Measurements from ENCODE around the gene PRADC1.

The PRADC1 gene

GRCh38 chr2:73259276-73259675 is 26.2 kb upstream of the PRADC1 start:
- in situ Hi-C loops (cut with MboI; ENCODE audit: low sequenced_read_pairs), result no loop called here

- in situ Hi-C loops (cut with MboI; ENCODE audit: low sequenced_read_pairs), result no loop called here
These were observed 25.8 kb upstream of the PRADC1 start for GRCh38 chr2:73258913-73259215.

GRCh38 chr2:73258186-73258912 is 25.3 kb upstream of the PRADC1 start:
- in situ Hi-C loops (cut with MboI; ENCODE audit: low sequenced_read_pairs), result no loop called here

- in situ Hi-C loops (cut with MboI; ENCODE audit: low sequenced_read_pairs), result no loop called here
These were observed 24.5 kb upstream of the PRADC1 start for GRCh38 chr2:73257425-73258125.

GRCh38 chr2:73257021-73257420 is 24.0 kb upstream of the PRADC1 start:
- in situ Hi-C loops (cut with MboI; ENCODE audit: low sequenced_read_pairs), result no loop called here

- in situ Hi-C loops (cut with MboI; ENCODE audit: low sequenced_read_pairs), result no loop called here
These were observed 23.5 kb upstream of the PRADC1 start for GRCh38 chr2:73256618-73256922.

GRCh38 chr2:73255907-73256617 is 23.0 kb upstream of the PRADC1 start:
- in situ Hi-C loops (cut with MboI; ENCODE audit: low sequenced_read_pairs), result no loop called here

- in situ Hi-C loops (cut with MboI; ENCODE audit: low sequenced_read_pairs), result no loop called here
These were observed 22.1 kb upstream of the PRADC1 start for GRCh38 chr2:73255007-73255644.

GRCh38 chr2:73254343-73255006 is 21.4 kb upstream of the PRADC1 start:
- in situ Hi-C loops (cut with MboI; ENCODE audit: low sequenced_read_pairs), result no loop called here

- in situ Hi-C loops (cut with MboI; ENCODE audit: low sequenced_read_pairs), result no loop called here
These were observed 20.9 kb upstream of the PRADC1 start for GRCh38 chr2:73253901-73254300.

GRCh38 chr2:73253400-73253799 is 20.4 kb upstream of the PRADC1 start:
- in situ Hi-C loops (cut with MboI; ENCODE audit: low sequenced_read_pairs), result no loop called here

- in situ Hi-C loops (cut with MboI; ENCODE audit: low sequenced_read_pairs), result no loop called here
These were observed 19.4 kb upstream of the PRADC1 start for GRCh38 chr2:73252238-73253027.

GRCh38 chr2:73250872-73251846 is 18.1 kb upstream of the PRADC1 start:
- in situ Hi-C loops (cut with MboI; ENCODE audit: low sequenced_read_pairs), result no loop called here

- in situ Hi-C loops (cut with MboI; ENCODE audit: low sequenced_read_pairs), result no loop called here
These were observed 16.6 kb upstream of the PRADC1 start for GRCh38 chr2:73249636-73250035.

GRCh38 chr2:73246850-73247249 is 13.8 kb upstream of the PRADC1 start:
- in situ Hi-C loops (cut with MboI; ENCODE audit: low sequenced_read_pairs), result no loop called here

GRCh38 chr2:73244580-73244979 is 11.5 kb upstream of the PRADC1 start:
- in situ Hi-C loops (cut with MboI; ENCODE audit: low sequenced_read_pairs), result no loop called here

GRCh38 chr2:73243884-73244570 is 11.0 kb upstream of the PRADC1 start:
- in situ Hi-C loops (cut with MboI; ENCODE audit: low sequenced_read_pairs), result no loop called here

- in situ Hi-C loops (cut with MboI; ENCODE audit: low sequenced_read_pairs), result no loop called here
These were observed 6.7 kb upstream of the PRADC1 start for GRCh38 chr2:73239776-73240175.

GRCh38 chr2:73238976-73239375 is 5.9 kb upstream of the PRADC1 start:
- in situ Hi-C loops (cut with MboI; ENCODE audit: low sequenced_read_pairs), result no loop called here

All from hTERT RPE-1 (cell line).